ENCODE data around the gene VANGL2. TPM values are rescaled to one million over a fixed set of nuclear protein-coding genes. Genes with fewer than 3 reads are reported as not detected.

VANGL2 gene
- total and polyA plus RNA-seq, 9 of the 15 experiments (the other 6 are each of a cell fraction or from before 2014, with no cell fraction given), result 0.28 to 4.0 (median 0.98) TPM

GRCh38 chr1:160420881-160421842 lies 20.8 kb downstream of the VANGL2 start (continued):
- TF ChIP-seq CREB5 (CRISPR knock-in tag; IDR thresholded peaks at IDR 0.05) (no peak), NR1H2 (CRISPR knock-in tag; IDR thresholded peaks at IDR 0.05) (no peak), ZNF384 (IDR thresholded peaks at IDR 0.05; ENCODE audit: low read depth, low read length) (no peak), RCOR1 (IDR thresholded peaks at IDR 0.05; ENCODE audit: borderline replicate concordance in 1 of 2, low read depth in 2 of 2, low read length in 2 of 2) (0 out of 4 replicates have a peak, but pooled peaks of 1 of the 2 experiments have one; percentile 32), ZFP36 (IDR thresholded peaks at IDR 0.05; ENCODE audit: low read depth, low read length, partially characterized antibody) (no peak), EZH2 (IDR thresholded peaks at IDR 0.05; ENCODE audit: borderline replicate concordance, low read depth, low read length) (no peak), RBBP5 (IDR thresholded peaks at IDR 0.05; ENCODE audit: borderline replicate concordance, insufficient read depth, low read length, poor library complexity, severe bottlenecking) (no peak), MCM7 (IDR thresholded peaks at IDR 0.05) (no peak), ZFP1 (CRISPR knock-in tag; IDR thresholded peaks at IDR 0.05) (no peak), CHD2 (IDR thresholded peaks at IDR 0.05; ENCODE audit: low read depth, low read length) (no peak), LCOR (CRISPR knock-in tag; IDR thresholded peaks at IDR 0.05) (no peak), MIER1 (IDR thresholded peaks at IDR 0.05; ENCODE audit: low read depth) (no peak), GATAD2A (IDR thresholded peaks at IDR 0.05) (no peak), PHF8 (IDR thresholded peaks at IDR 0.05; ENCODE audit: borderline replicate concordance, low read length) (no peak), ZNF121 (CRISPR knock-in tag; conservative IDR thresholded peaks at IDR 0.05) (no peak)
- TF ChIP-seq, protein P1, sequence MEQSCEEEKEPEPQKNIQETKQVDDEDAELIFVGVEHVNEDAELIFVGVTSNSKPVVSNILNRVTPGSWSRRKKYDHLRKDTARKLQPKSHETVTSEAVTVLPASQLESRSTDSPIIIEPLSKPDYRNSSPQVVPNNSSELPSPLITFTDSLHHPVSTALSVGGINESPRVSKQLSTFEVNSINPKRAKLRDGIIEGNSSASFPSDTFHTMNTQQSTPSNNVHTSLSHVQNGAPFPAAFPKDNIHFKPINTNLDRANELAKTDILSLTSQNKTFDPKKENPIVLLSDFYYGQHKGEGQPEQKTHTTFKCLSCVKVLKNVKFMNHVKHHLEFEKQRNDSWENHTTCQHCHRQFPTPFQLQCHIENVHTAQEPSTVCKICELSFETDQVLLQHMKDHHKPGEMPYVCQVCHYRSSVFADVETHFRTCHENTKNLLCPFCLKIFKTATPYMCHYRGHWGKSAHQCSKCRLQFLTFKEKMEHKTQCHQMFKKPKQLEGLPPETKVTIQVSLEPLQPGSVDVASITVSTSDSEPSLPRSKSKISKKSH (CRISPR knock-in tag; IDR thresholded peaks at IDR 0.05), result no peak
- TF ChIP-seq, protein P2, sequence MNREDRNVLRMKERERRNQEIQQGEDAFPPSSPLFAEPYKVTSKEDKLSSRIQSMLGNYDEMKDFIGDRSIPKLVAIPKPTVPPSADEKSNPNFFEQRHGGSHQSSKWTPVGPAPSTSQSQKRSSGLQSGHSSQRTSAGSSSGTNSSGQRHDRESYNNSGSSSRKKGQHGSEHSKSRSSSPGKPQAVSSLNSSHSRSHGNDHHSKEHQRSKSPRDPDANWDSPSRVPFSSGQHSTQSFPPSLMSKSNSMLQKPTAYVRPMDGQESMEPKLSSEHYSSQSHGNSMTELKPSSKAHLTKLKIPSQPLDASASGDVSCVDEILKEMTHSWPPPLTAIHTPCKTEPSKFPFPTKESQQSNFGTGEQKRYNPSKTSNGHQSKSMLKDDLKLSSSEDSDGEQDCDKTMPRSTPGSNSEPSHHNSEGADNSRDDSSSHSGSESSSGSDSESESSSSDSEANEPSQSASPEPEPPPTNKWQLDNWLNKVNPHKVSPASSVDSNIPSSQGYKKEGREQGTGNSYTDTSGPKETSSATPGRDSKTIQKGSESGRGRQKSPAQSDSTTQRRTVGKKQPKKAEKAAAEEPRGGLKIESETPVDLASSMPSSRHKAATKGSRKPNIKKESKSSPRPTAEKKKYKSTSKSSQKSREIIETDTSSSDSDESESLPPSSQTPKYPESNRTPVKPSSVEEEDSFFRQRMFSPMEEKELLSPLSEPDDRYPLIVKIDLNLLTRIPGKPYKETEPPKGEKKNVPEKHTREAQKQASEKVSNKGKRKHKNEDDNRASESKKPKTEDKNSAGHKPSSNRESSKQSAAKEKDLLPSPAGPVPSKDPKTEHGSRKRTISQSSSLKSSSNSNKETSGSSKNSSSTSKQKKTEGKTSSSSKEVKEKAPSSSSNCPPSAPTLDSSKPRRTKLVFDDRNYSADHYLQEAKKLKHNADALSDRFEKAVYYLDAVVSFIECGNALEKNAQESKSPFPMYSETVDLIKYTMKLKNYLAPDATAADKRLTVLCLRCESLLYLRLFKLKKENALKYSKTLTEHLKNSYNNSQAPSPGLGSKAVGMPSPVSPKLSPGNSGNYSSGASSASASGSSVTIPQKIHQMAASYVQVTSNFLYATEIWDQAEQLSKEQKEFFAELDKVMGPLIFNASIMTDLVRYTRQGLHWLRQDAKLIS (CRISPR knock-in tag; IDR thresholded peaks at IDR 0.05), result no peak
- TF ChIP-seq, protein P3, sequence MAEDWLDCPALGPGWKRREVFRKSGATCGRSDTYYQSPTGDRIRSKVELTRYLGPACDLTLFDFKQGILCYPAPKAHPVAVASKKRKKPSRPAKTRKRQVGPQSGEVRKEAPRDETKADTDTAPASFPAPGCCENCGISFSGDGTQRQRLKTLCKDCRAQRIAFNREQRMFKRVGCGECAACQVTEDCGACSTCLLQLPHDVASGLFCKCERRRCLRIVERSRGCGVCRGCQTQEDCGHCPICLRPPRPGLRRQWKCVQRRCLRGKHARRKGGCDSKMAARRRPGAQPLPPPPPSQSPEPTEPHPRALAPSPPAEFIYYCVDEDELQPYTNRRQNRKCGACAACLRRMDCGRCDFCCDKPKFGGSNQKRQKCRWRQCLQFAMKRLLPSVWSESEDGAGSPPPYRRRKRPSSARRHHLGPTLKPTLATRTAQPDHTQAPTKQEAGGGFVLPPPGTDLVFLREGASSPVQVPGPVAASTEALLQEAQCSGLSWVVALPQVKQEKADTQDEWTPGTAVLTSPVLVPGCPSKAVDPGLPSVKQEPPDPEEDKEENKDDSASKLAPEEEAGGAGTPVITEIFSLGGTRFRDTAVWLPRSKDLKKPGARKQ (CRISPR knock-in tag; IDR thresholded peaks at IDR 0.05), result no peak

Measured in K562 (cell line).